ENCODE measurements around the gene CELSR1.
A peak's percentile ranks its signal among the peaks of the same experiment; 100 is the strongest.

CELSR1 gene

GRCh38 chr22:46363611-46364321, 173.7 kb downstream of the CELSR1 start:
- DNase-seq (ENCODE audit: low read depth) = no peak

GRCh38 chr22:46362934-46363515, 174.4 kb downstream of the CELSR1 start:
- no peak for DNase-seq (ENCODE audit: low read depth)

- DNase-seq (ENCODE audit: low read depth) = no peak
These were observed 175.1 kb downstream of the CELSR1 start for GRCh38 chr22:46362203-46362933.

GRCh38 chr22:46361826-46362202, 175.6 kb downstream of the CELSR1 start:
- DNase-seq (ENCODE audit: low read depth) = no peak

- DNase-seq (ENCODE audit: low read depth) = no peak
These were observed 176.5 kb downstream of the CELSR1 start for GRCh38 chr22:46360891-46361290.

DNA sequence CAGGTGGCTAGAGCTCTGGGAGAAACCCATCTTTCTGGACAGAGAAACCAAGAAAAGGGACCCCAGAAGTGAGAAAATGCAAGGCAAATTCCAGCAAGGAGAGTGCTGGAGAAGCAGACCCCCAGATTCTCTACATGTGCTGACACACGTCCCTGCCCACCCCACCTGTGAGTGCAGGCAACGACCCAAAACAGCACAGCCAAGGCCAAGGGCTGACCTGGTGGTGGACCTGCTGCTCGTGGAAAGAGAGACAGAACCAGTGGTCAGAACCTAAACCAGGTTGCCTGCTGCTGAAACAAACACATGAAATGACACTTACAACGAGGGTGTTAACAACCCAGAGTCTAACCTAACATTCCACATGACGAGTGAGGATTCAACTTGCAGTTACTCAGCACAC, 177.3 kb downstream of the CELSR1 start:
- no peak for DNase-seq (ENCODE audit: low read depth)

GRCh38 chr22:46359362-46359761, 178.1 kb downstream of the CELSR1 start:
- DNase-seq (ENCODE audit: low read depth) = no peak

- no peak for DNase-seq (ENCODE audit: low read depth)
These were observed 178.7 kb downstream of the CELSR1 start for GRCh38 chr22:46358766-46359165.

DNA sequence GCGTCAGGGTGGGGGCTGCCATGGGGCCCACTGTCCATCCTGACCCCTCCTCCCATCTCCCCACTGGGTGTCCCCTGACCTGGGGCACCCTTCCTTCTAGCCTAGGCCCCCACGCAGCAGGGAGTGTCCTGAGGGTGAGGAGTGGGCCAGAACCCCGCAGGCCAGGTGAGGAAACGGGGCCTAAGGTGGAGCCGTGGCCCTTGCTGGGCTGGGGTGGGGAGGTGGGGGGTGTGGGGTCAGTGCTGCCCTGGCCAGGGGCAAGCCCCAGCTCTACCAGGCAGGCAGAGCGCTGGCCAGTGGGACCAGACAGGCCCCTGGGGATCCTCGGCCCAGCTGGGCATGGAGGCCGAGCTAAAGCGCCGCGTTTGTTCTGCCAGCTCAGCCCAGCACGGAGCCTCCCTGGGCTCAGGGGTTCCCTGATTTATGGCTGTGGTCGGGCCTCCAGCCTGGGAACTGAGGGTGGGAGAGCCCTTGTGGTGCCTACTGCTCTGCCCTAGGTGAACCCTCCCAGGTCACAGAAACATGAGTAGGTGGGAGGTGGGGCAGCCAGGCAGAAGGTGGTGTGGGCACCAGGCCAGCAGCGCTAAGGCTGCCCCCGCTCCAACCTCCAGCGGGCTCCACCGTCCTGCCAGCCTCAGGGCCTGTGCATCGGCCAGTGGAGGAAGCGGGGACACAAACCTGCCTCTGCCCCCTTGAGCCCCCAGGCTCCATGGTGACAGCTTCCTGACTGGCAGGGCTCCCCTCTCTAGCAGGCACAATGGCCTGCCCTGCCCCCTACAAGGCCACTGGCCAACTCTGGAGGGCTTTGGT, 179.5 kb downstream of the CELSR1 start:
- DNase-seq (ENCODE audit: low read depth) = no peak

DNA sequence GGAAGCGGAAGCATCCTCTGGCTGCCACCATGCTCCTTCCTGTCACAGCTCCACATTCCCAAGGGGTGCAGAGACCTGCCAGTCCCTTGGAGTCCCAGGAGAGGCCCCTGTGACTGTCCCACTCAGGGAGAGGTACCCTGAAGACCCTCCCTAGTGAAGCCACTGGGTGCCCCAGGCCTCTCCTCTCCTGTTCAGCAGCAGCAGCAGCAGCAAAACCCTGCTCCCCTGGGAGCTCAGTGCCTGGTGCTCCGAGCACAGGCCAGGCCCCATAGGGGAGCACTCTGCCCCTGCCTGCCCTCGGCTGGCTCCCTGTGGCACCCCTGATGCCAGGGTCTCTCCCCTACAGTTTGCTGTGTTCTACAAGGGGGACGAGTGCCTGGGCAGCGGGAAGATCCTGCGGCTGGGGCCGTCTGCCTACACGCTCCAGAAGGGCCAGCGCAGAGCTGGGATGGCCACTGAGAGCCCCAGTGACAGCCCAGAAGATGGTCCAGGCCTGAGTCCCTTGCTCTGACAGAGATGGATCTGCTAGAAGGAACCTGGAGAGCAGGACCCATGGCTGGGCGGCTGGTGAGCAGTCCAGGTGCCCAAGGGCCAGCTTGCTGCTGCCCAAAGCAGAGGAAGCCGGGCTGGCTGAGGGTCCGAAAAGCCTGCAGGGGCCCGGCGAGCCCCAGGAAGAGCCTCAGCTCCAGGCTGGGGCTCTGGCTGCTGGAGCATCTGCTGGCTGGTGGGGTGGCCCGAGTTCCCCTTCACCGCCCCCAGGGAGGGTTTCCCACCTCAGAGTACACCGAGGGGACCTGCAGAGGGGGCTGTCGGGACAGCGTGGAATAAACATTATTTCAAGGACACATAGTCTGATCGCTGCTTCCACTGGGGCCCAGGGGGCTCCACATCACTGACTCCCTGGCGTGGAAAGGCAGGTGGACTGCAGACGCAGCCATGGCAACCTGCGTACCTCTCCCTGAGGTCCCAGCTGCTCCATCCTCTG, 180.6 kb downstream of the CELSR1 start:
- DNase-seq (ENCODE audit: low read depth) = no peak

GRCh38 chr22:46355996-46356471, 181.4 kb downstream of the CELSR1 start:
- DNase-seq (ENCODE audit: low read depth) = no peak

- DNase-seq (ENCODE audit: low read depth) = peak; percentile 47
These were observed 181.9 kb downstream of the CELSR1 start for GRCh38 chr22:46355369-46355995.

DNA sequence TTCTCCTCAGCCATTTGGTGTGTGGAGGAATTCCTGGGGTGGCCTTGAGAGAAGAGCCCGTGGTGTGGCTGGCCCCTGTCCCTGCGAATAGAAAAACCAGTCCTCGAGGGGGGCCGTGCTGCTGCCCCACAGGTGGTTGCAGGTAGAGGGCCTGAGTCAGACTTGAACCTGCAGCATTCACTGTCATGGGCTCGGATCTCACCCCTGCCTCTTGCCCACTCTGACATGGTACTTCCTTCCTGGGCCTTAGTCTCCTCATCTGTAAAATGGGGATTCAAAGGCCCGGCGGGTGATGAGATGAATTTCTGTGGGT, 182.5 kb downstream of the CELSR1 start:
- no peak for DNase-seq (ENCODE audit: low read depth)

GRCh38 chr22:46354176-46354992, 183.0 kb downstream of the CELSR1 start:
- no peak for DNase-seq (ENCODE audit: low read depth)

DNA sequence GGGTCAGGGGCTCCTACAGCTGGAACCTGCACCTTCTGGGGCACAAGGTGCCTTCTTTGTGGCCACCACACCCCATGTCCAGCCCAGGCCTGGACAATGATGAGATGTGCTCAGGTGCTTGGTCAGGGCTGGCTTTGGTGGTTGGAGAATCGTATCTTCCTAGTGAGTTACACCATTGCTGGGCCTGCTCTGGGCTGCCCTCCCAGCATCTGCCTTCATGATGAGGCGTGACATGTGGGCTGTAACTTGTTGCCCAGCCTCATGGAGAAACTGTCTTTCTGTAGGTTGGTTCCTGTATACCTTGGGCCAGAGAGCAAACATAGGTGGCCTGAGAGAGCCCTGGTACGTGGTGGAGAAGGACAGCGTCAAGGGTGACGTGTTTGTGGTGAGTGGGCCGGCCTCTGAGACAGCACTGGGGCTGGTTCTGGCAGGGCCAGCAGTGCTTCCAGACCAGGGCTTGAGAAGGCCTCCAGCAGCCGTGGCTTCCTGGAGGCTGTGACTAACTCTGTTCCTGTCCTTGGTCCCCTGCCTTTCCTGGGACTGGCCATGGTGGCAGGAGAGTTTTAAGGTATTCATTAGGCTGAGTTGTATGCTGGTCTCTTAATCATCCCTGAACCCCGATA, 183.8 kb downstream of the CELSR1 start:
- DNase-seq (ENCODE audit: low read depth) = no peak

- no peak for DNase-seq (ENCODE audit: low read depth)
These were observed 184.6 kb downstream of the CELSR1 start for GRCh38 chr22:46352691-46353386.

- no peak for DNase-seq (ENCODE audit: low read depth)
These were observed 185.1 kb downstream of the CELSR1 start for GRCh38 chr22:46352276-46352675.

GRCh38 chr22:46351767-46352166, 185.7 kb downstream of the CELSR1 start:
- no peak for DNase-seq (ENCODE audit: low read depth)
